Ovary (tissue), 3 donors: ENCODE measurements around the gene CCDC167.

Experiments
- CTCF ChIP-seq, 3 donors: fragments of 450-650 bp in 2 of 3; fragments of 200-600 bp in 1 of 3; IDR thresholded peaks; one replicate each; pipeline versions ENCODE4 v1.5.1 to v1.8.0; 2016 to 2022; ENCODE audit warnings: antibody characterized with exemption in 3 of 3, mild to moderate bottlenecking in 1 of 3
- POLR2A ChIP-seq: fragments of 450-650 bp; IDR thresholded peaks from one replicate; pipeline ENCODE4 v1.6.1; 2017; ENCODE audit warnings: antibody characterized with exemption, mild to moderate bottlenecking, moderate library complexity
- donor health status: DM: no; HTN: no; CAD: no.

- no peak for TF ChIP-seq CTCF (IDR thresholded peaks at IDR 0.05)
- no peak for TF ChIP-seq POLR2A
Measured at GRCh38 chr6:37456126-37456525, 43.6 kb downstream of the CCDC167 start.
